PFSK-1 (cell line): ENCODE results near the gene SEPTIN2.

Experiments
- FOXP2 ChIP-seq: optimal IDR thresholded peaks from 2 replicates; pipeline ENCODE3; 2011; ENCODE audit warnings: borderline replicate concordance, control low read depth, inconsistent platforms; ENCODE audit not compliant: insufficient read depth; ENCODE audit errors: extremely low read length, extremely low read depth
- POLR2AphosphoS5 ChIP-seq: IDR thresholded peaks from 2 replicates; pipeline ENCODE4 v1.6.1; 2012; ENCODE audit warnings: low read depth, mild to moderate bottlenecking, control low read depth, low read length, moderate library complexity
- SIN3A ChIP-seq: IDR thresholded peaks from 2 replicates; pipeline ENCODE4 v1.6.1; 2012; ENCODE audit warnings: mild to moderate bottlenecking, low read length, moderate library complexity, borderline replicate concordance; ENCODE audit not compliant: insufficient read depth
- TAF1 ChIP-seq: IDR thresholded peaks from 2 replicates; pipeline ENCODE4 v1.6.1; 2012; ENCODE audit warnings: low read length, control low read depth, borderline replicate concordance; ENCODE audit not compliant: insufficient read depth
- TF ChIP-seq, protein P1 (sequence below), 2 experiments: IDR thresholded peaks; 2 replicates each; pipeline versions ENCODE4 v1.6.1 to v1.8.0; 2011 to 2012; ENCODE audit warnings: low read depth in 2 of 2, low read length in 2 of 2, control low read depth in 1 of 2, inconsistent platforms in 1 of 2, mild to moderate bottlenecking in 1 of 2, moderate library complexity in 1 of 2; ENCODE audit not compliant: insufficient read depth in 1 of 2

The SEPTIN2 gene

GRCh38 chr2:241274127-241274526, 41.6 kb upstream of the SEPTIN2 start:
- TF ChIP-seq FOXP2 (no peak), SIN3A (no peak), POLR2AphosphoS5 (no peak), TAF1 (no peak)
- TF ChIP-seq, protein P1, sequence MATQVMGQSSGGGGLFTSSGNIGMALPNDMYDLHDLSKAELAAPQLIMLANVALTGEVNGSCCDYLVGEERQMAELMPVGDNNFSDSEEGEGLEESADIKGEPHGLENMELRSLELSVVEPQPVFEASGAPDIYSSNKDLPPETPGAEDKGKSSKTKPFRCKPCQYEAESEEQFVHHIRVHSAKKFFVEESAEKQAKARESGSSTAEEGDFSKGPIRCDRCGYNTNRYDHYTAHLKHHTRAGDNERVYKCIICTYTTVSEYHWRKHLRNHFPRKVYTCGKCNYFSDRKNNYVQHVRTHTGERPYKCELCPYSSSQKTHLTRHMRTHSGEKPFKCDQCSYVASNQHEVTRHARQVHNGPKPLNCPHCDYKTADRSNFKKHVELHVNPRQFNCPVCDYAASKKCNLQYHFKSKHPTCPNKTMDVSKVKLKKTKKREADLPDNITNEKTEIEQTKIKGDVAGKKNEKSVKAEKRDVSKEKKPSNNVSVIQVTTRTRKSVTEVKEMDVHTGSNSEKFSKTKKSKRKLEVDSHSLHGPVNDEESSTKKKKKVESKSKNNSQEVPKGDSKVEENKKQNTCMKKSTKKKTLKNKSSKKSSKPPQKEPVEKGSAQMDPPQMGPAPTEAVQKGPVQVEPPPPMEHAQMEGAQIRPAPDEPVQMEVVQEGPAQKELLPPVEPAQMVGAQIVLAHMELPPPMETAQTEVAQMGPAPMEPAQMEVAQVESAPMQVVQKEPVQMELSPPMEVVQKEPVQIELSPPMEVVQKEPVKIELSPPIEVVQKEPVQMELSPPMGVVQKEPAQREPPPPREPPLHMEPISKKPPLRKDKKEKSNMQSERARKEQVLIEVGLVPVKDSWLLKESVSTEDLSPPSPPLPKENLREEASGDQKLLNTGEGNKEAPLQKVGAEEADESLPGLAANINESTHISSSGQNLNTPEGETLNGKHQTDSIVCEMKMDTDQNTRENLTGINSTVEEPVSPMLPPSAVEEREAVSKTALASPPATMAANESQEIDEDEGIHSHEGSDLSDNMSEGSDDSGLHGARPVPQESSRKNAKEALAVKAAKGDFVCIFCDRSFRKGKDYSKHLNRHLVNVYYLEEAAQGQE (IDR thresholded peaks at IDR 0.05; ENCODE audit: insufficient read depth in 1 of 2, low read depth in 2 of 2, low read length in 2 of 2): no peak

DNA sequence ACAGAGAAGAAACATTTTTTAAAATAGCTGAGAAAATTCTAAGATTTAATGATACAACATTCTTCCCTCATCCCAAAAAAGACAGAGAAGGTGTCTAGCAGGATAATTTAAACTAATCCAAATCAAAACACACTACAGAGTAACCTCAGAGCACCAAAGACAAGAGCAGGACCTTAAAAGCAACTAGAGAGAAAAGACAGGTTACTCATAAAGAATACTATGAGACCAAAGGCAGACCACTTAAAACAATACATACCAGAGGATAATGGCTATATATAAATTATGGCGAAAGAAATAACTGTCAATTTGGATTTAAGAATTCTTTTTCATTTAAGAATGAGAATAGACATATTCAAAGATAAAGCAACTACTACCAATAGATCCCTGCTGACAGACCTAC, 40.2 kb upstream of the SEPTIN2 start:
- no peak for TF ChIP-seq POLR2AphosphoS5
- no peak for TF ChIP-seq FOXP2
- TF ChIP-seq, protein P1 (IDR thresholded peaks at IDR 0.05; ENCODE audit: insufficient read depth in 1 of 2, low read depth in 2 of 2, low read length in 2 of 2): no peak
- TF ChIP-seq TAF1: no peak
- TF ChIP-seq SIN3A: no peak

DNA sequence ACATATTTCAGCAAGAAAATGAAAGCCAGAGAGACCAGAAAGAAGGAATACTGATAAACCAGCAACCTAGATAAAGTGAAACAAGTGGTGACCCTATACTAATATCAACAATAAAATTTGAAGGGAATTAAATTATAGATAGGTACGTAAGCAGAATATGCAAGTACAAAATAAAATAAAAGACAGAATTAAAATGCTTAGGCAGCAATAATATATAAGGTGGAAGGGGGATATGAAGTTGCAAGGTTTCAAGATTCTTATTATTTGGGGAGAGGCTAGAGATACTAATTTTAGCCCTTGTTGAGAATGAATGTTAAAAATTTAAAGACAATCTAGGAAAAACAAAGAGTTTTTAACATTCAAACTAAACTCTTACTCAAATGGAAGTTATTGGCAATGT, 39.8 kb upstream of the SEPTIN2 start:
- TF ChIP-seq, protein P1 (IDR thresholded peaks at IDR 0.05; ENCODE audit: insufficient read depth in 1 of 2, low read depth in 2 of 2, low read length in 2 of 2): no peak
- TF ChIP-seq POLR2AphosphoS5 (no peak), SIN3A (no peak), FOXP2 (no peak), TAF1 (no peak)

DNA sequence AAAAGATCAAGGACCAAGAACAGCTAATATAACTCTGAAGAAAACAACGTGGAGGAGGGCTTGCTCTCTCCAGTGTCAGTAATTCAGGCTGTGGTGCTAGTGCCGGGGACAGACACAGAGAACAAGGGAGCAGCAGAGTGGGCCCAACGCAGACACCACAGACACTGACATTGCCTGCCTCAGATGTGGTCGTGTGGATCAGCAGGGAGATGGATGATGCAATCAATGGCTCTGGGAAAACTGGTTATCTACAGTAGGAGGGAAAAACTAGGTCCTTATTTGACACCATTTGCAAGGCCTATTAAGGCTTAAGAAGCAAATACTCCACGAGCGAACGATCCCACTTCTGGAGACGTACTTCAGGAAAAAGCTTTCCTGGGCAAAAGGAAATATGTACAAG, 36.3 kb upstream of the SEPTIN2 start:
- TF ChIP-seq, protein P1 (IDR thresholded peaks at IDR 0.05; ENCODE audit: insufficient read depth in 1 of 2, low read depth in 2 of 2, low read length in 2 of 2): no peak
- no peak for TF ChIP-seq POLR2AphosphoS5
- no peak for TF ChIP-seq SIN3A
- no peak for TF ChIP-seq TAF1
- TF ChIP-seq FOXP2: no peak

DNA sequence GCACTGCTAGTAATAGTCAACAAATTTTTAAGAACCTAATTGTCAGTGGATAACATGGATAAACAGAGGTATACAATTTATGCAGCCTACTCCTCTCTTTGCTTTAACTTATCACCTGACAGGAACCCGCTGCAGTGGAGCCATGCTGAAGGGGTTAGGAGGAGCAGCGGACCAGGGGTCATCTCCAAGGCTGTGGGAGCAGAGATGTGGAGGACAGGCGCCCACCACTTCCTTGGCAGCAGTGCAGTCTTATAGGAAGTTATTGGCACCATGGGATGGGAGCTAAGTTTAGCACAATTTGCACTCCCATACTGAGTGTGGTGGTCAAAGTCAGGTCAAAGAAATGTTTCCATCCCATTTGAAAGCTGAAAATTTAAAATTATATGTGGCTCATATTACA, 35.9 kb upstream of the SEPTIN2 start:
- TF ChIP-seq, protein P1 (IDR thresholded peaks at IDR 0.05; ENCODE audit: insufficient read depth in 1 of 2, low read depth in 2 of 2, low read length in 2 of 2): no peak
- TF ChIP-seq FOXP2: no peak
- TF ChIP-seq POLR2AphosphoS5: no peak
- TF ChIP-seq TAF1: no peak
- no peak for TF ChIP-seq SIN3A
